H54 (cell line): ENCODE measurements around the gene DDAH1.
"Not testable (repeated sequence)": the region's sequence is repeated elsewhere in the genome, so short reads cannot be mapped to it uniquely, and the experiment has no call there.

Experiments used
- DNase-seq: peaks from one replicate; pipeline ENCODE4 v3.0.0; 2011; ENCODE audit warnings: low spot score, mixed read lengths; ENCODE audit not compliant: insufficient read length
- FAIRE-seq: peaks from 3 replicates; lab custom pipeline; 2011; peaks lifted over from hg19 to GRCh38; lab: Jason Lieb, UNC
- POLR2A ChIP-seq: IDR thresholded peaks from 2 replicates; pipeline ENCODE4 v1.6.1; 2011; ENCODE audit warnings: low read depth, mild to moderate bottlenecking, low read length

Gene DDAH1

GRCh38 chr1:85484716-85485115 lies 19.8 kb upstream of the DDAH1 start:
- no peak for TF ChIP-seq POLR2A
- FAIRE-seq (peak; percentile 74), DNase-seq (no peak)

GRCh38 chr1:85484264-85484663 lies 19.3 kb upstream of the DDAH1 start:
- no peak for DNase-seq
- TF ChIP-seq POLR2A: no peak
- FAIRE-seq: no peak

GRCh38 chr1:85481688-85482087 lies 16.7 kb upstream of the DDAH1 start:
- FAIRE-seq (peak; percentile 61), DNase-seq (no peak)
- TF ChIP-seq POLR2A: no peak

- DNase-seq: no peak
- FAIRE-seq: no peak
- no peak for TF ChIP-seq POLR2A
These were observed 15.6 kb upstream of the DDAH1 start for GRCh38 chr1:85480566-85480965.

- no peak for FAIRE-seq
- no peak for DNase-seq
- TF ChIP-seq POLR2A: no peak
These were observed 14.5 kb upstream of the DDAH1 start for GRCh38 chr1:85479491-85479890.

GRCh38 chr1:85478366-85478765 lies 13.4 kb upstream of the DDAH1 start:
- no peak for TF ChIP-seq POLR2A
- FAIRE-seq (no peak), DNase-seq (no peak)

GRCh38 chr1:85475055-85475454 lies 10.1 kb upstream of the DDAH1 start:
- DNase-seq (no peak), FAIRE-seq (no peak)
- TF ChIP-seq POLR2A: no peak

- no peak for TF ChIP-seq POLR2A
- DNase-seq: no peak
- no peak for FAIRE-seq
These were observed 8.4 kb upstream of the DDAH1 start for GRCh38 chr1:85473390-85473789.

- TF ChIP-seq POLR2A: no peak
- no peak for FAIRE-seq
These were observed 6.6 kb upstream of the DDAH1 start for GRCh38 chr1:85471558-85471957.

GRCh38 chr1:85470130-85470529 lies 5.2 kb upstream of the DDAH1 start:
- FAIRE-seq: not testable (repeated sequence)

More at GRCh38 chr1:85471558-85471957, 6.6 kb upstream of the DDAH1 start:
- no peak for DNase-seq

GRCh38 chr1:85467929-85468540 lies 3.1 kb upstream of the DDAH1 start:
- DNase-seq (no peak), FAIRE-seq (no peak)
- no peak for TF ChIP-seq POLR2A

More at GRCh38 chr1:85470130-85470529, 5.2 kb upstream of the DDAH1 start:
- DNase-seq: not testable (repeated sequence)

- DNase-seq (no peak), FAIRE-seq (no peak)
- no peak for TF ChIP-seq POLR2A
These were observed 2.1 kb upstream of the DDAH1 start for GRCh38 chr1:85467036-85467435.

- DNase-seq: no peak
- FAIRE-seq: no peak
- TF ChIP-seq POLR2A: no peak
These were observed 801 bp upstream of the DDAH1 start for GRCh38 chr1:85465786-85466134.

- peak; percentile 66 for DNase-seq
- peak; percentile 68; the same call in 1 of the 2 replicates for TF ChIP-seq POLR2A
- FAIRE-seq: no peak
These were observed 361 bp downstream of the DDAH1 start for GRCh38 chr1:85464497-85465098.

- DNase-seq (no peak), FAIRE-seq (no peak)
- TF ChIP-seq POLR2A: no peak
These were observed 1.0 kb downstream of the DDAH1 start for GRCh38 chr1:85463731-85464496.
